HG03175 (cell line): ENCODE results near the gene RBFOX1.

Source experiments
- ATAC-seq: cut with Tn5 transposase; IDR thresholded peaks from one replicate; pipeline ENCODE4 v1.9.1; 2021; ENCODE audit warnings: mild to moderate bottlenecking, moderate library complexity; ENCODE audit not compliant: unreplicated experiment

The RBFOX1 gene

DNA sequence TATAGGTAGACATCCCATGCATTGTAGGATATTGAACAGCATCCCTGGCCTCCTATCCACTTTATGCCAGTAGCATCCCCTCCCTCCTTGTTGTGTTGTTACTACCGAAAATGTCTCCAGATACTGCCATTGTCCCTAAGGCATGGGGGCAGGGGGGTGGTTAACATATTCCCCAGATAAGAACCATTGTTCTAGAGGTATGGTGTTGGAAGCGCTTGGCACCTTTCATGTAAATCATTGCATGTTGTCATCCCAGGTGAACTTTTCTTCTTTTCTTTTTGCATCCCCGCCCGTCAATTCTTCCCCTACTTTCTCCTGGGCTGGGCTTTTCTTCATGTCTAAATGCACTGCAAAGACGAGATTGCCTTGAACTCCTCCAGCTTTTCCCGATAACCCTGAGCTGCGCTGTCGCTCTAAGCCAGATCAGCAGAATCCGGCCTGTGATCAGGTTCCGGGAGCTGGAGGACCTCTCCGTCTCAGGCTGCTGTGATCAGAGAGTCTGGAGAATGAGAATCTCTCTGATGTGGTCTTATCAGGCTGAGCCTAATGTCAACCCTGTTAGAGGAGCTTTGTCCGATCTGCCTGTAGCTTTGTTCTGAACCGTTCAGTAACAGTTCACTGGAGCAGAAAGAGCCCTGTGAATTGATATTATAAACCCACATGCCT, 76.2 kb downstream of the RBFOX1 start:
- ATAC-seq = no peak

DNA sequence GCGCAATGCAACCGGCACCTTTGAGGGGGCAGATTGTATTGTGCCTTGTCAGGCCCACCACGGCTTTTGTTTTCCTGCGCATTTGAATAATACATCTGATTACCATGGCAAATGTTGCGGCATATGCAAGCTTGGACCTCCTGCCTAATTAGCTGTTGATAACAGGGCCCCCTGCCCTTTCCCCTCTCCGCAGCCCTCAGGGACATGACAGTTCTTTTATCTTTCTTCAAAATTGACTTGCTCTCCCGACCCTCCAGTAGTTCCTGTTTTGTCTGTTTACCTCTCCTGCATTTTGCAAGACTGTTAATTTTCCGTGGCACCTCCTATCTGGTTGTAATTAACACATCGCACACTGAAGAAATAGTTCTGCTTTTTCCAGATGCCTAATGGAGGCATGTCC, 86.8 kb downstream of the RBFOX1 start:
- no peak for ATAC-seq

DNA sequence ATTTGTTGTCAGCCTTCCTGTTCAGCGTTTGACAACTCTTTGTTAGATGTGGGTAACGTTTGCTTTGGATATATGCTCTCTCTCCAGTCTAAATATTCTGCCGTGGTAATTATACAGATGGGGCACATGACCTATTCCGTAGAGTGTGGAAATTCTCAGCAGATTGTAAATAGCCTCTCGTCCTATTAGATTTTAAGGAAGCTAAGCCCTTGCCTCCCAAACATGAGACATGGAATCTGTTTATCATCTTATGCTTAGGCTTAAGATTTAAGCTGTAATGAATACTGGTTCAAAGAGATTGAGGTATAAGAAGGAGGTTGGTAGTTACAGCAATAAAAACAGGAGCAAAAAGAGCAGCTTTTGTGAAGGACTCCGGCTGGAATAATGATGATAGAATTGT, 87.4 kb downstream of the RBFOX1 start:
- no peak for ATAC-seq

DNA sequence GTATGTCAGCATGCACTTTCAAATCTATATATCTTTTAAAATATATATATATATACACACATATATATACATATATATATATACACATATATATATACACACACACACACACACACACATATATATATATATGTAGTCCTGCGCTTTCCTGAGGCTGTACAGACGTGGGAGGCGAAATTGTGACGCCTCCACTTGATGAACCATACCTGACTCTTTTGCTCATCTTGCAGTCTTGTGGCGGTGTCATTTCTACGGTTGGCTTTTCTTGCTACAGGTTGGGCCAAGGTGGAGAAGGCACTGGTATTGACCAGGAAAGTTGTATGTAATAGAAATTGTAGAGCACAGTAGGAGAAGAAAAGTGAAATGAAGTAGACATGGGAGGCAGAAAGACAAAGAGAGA, 88.2 kb downstream of the RBFOX1 start:
- no peak for ATAC-seq

DNA sequence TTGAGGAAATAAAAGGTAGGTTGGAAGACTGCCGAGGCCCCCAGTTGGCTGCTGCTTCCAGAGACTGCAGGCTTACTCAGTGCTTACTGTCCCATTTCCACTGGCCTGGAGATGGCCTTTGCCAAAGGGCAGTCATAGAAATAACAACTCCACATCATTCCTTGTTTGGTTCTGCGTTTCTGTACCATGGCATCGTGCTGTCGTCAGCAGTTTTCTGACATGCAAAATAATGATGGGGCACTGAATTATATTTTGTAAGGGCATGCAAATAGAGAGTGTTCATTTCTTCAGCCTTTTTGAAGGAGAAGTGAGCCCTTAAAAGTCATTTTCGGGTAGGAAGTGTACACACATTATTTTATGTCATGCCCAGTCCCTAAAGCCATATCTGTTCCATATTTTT, 88.9 kb downstream of the RBFOX1 start:
- no peak for ATAC-seq

DNA sequence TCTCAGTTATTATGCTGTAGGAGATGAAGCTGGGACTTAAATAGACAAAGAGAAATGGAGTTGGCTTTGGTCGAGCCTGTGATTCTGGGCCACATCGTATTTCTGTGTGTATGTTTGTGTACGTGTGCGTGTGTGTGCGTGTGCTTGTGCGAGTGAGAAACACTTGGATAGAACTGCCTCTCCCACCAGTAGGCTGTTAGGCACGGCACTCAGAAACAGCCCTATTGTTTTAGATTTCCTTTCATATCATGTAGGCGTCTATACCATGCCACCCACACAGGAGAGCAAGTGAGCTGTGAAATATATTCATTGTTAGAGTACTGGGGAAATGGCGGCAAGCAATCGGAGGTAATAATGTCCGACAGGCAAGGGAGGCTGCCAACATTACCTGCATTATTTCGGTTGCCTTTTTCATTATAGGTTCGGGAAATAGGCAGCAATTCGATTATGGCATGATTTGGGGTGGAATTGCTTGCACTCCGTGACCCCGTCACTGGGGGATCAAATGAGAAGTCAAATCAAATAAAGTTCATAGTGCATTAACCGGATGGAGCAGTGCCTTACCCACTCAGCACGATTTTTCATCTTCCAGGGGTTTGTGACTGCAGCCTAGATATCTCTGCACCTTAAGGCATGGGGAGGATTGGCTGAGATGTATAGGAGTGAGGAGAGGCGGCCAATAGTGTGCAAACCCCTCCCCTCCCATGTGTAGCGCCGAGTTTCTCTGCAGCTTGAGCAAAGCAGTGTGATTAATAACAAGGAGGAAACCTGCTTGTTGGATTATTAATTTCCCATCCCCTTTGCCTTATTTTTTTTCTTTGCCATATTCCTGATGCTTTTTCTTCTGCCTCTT, 89.6 kb downstream of the RBFOX1 start:
- ATAC-seq = no peak

DNA sequence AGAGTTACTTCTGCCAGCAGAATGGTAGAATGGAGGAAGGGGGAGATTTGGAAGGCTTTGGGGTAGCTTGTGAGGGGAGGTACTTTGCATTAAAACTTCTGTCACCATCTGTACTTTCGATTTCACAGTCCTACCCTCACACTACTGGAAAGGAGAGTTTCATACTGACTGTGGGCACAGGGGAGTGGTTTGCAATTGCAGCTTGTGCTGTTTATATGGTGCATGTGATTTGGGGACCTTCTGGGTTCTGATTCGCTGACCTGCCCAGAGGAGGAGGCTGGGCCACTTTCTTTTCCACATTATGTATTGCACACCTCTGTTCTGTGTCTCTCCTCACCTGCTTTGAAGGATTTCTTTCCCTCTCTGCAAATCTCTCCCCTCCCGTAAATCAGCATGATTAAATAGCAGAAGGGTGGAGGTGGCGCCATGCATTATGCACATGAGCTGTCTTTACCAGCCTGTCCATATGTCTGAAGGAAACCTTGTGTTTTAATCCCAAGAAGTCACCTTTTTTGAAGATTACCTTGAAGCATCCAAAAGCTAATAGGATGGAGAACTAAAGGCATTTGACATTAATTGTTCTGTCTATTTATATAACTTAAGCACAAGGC, 90.9 kb downstream of the RBFOX1 start:
- ATAC-seq = no peak

DNA sequence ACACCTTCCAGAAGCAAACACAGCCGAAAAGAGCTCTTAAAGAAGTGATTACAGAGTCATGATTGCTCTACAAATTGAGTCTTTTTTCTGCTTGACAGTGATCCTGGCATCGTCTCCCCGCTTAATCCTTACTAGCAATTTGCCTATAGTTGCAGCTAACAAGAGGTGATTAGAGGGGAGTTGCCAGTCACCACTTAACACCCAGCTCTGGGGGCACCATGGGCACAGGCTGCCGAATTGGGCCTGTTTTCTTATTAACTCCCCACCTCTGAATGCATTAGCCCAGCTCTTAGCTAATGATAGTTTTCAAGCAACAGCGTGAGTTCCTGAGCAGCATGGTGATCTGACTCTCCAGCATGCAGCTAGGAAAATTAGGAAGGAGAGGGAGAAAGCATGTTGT, 93.5 kb downstream of the RBFOX1 start:
- no peak for ATAC-seq

DNA sequence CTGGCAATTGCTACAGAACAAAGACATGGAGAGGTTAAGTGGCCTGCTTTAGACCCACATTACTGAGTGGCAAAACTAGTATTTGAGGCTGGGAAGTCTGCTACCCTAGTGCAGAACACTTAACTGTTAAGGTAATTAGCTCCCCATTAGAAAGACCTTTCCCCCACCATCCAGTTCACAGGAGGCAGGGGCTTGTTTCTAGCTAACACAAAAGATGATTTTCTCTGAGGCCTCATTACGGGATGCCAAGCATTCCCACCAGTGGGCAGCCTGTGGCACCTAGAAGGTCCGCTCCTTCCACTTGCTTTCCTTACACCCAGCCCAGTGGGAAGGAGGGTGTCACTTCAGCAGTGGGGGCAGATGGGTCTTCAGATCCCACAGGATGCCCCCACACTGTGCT, 99.1 kb downstream of the RBFOX1 start:
- ATAC-seq = no peak

DNA sequence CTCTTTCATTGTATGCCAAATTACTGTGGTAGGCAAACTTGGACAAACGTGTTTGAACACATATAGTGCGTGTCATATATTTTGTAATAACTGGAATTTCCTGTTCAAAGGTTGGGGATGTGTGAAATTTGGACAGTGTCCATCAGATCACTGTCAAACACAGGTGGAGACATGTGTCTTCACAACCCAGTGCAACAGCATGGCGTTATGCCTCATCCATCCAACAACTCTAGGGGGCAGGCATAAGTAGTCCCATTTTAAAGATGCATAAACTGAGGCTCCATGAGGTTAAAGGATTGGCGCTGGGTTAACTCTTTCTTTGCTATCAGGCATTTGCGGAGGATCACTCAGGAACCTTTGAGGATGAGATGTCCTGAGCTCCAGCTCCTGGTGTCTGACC, 103.7 kb downstream of the RBFOX1 start:
- ATAC-seq = no peak

DNA sequence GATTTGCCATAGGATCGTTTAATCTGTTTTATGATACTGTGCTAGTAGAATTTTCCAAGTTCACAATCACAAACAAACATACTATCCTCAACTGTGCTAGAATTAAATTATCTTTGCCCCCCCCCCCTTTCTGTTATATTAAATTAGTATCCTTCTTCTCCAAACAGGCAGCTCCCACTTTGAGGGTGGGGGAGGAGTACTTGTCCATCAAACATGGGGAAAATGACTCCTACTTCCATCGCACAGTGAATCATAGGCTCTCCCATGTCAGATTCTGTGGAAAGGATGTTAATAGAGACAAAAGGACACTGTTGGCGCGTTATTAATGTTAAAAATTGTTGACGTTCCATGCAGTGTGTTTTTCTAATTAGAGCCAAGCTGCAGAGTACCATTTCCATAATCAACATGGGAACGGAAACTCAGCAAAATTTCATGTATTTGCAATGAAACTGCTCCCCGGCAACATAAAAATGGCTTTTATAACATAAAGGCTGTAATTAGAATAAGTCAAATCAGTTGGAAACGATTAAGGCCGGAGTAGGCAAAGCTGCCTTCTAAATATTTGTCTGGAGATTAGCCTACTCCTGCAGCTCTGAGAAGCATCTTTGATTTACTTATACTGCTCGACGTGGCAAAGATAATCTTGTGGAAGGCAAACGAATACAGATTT, 104.6 kb downstream of the RBFOX1 start:
- no peak for ATAC-seq

DNA sequence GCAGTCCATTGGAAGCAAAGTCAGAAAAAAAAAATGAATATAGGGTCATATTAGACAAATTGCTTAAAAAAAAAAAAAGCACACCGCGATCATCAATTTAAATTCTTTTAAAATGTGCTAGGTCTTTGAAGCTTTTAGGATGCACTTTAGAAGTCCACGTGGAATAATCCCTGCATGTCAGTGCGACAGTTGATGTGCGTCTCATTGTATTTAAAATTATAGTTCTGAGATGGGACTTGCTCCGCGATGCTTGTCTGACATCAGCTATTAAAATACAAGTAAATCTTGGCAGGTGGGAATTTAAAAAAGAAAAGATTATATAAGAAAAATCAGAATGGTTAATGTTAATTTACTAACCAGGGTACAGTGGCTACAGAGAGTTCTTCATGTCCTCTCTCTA, 105.2 kb downstream of the RBFOX1 start:
- no peak for ATAC-seq

DNA sequence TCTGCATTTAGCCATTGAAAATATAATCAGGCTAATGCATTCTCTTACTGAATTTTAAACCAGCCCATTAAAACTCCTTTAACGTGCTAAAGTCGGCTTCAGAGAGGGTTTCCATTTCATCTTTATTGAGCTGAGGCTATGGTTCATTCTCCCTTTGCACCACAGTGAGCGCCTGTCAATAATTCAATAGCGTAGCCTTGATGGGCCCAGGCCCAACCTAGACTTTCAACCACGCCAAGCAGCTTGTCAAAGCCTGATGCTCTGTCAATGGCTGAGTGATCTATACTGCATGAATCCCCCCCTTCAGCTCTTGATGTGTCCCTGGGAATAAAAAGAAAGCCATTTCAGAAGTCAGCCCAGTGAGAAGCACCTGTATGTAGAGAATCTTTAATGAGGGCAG, 106.0 kb downstream of the RBFOX1 start:
- no peak for ATAC-seq

DNA sequence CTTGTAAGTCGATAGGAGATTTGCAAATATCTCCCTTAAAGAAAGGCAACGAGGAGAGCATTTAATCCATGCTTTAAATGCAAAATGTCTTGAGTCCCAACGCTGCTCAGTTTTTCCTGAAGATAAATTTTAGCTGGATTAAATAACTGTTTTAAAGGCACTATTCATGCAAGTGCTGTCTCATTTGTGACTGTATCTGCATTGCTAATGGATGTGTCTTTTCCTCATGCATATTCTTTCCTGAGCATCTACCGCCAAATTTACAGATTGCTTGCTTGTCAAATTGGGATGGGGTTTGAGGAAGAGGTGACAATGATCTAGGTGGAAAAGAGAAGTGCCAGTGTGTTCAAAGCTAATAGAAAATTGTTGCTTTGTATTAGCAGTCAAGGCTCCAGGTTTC, 106.9 kb downstream of the RBFOX1 start:
- no peak for ATAC-seq

DNA sequence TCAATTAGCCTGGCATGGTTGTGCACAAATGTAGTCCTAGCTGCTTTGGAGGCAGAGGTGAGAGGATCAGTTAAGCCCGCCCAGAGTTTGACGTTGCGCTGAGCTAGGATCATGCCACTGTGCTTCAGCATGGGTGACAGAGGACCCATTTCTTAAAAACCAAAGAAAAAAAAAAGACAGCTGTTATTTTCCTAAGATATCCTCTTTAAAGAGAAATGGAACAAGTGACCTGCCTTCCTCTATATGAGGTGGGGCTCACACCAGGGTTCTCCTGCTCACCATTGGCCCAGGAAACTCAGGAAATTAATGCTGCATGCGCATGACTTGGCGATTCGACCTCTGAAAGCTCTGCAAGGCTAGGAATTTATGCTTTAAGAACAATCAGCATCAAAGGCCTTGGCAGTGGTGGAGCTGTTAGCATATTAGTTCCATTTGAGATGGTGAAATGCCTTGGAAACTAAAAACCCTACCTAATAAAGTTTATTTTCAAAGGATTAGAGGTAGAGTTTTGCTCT, 108.3 kb downstream of the RBFOX1 start:
- no peak for ATAC-seq

DNA sequence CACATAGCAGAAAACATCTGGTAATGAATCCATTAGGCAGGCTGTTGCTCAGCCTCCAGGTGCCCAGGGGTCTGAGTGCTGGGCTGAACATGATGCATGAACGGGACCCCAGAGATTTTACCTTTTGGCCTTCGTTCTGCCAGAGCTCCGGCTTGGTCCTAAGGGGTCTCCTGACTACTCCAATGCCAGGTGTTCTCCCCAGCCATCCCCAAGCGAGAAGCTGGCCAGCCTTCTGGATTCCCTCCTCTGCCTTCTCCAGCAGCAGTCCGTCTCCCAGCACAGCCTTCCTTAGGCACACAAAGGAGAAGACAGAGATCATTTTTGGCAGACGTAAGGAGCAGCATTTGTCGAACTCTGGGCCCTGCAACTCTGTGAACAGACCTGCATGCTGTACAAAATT, 109.4 kb downstream of the RBFOX1 start:
- ATAC-seq = no peak

DNA sequence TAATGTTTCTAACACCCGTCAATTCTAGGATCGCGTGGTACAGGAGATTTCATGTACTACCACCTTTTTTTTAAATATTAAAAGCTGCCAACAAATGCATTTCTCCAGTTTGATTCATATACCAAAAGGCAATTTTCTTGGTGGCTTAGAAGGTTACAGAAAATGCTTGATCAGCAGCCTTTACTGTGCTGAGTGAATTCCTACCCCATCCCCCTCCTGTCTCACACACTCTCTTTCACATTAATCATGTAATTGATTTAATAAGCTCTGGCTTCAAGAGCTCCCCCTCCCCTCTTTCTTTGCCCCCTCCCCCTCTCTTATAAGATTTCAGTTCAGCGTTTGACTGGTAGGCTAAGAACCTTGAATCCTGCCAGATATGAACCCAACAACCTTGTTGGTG, 110.5 kb downstream of the RBFOX1 start:
- ATAC-seq = no peak

DNA sequence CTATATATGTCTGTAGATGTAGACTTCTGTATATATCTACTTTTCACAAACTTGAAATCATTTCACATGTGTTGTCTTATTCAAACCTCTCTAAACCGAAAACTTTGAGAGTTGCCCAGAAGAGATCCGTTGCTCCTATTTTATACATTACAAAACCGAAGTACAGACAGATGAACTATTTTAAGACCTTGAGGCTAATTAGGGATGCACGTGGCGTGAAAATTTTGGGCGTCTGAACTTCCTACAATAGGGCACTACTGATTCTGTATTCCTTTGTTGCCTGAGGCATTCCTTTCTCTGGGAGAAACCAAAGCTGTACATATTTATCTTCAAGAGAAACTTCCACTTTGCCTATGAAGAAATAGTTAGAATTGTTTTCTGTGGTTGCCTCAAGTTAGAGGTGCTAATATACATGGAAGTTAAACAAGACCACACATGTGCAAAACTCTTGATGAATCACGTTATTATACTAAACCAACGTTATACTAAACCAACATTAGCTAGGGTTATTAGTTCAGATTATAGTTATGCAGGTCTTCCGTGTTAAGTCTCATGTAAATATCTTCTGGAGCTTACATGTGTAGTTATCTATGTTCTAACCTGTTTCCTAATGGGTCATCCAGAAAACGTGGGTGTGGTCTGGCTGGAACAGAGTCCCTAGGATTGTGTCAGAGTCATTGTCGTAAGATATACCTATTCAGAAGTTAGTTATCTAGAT, 111.2 kb downstream of the RBFOX1 start:
- no peak for ATAC-seq

DNA sequence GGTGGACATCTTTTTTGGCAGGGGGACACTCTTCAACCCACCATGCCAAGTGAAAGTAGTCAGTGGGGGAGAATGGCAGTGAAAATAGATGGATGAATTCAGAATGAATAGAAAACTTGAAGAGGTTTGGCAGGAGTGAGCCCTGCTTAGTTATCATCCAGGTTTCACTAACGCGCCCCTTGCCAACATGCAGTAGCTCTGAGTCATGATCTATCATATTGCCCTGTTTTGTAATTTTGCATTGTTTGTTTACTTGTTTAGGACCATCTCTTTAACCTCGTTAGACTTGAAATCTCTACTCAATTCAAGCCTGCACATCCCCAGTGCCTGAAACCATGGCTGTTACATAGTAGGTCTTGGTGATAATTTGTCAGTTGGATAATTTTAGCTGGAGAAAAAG, 116.7 kb downstream of the RBFOX1 start:
- no peak for ATAC-seq

DNA sequence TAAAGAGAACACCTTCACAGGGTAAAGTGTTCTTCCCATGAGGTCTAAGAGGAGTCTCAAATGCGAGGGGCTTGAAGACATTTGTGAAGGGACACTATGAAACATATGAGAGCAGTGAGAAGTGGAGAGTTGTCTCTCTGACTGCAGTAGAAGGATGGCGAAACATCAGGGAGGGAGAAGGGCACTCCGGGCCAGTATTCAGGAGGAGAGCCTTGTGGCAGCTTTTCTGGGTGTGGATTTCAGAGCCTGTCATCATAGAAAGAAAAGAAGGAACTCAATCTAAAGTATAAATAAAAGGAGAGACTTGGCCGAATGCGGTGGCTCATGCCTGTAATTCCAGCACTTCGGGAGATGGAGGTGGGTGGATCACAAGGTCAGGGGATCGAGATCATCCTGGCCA, 117.2 kb downstream of the RBFOX1 start:
- no peak for ATAC-seq

DNA sequence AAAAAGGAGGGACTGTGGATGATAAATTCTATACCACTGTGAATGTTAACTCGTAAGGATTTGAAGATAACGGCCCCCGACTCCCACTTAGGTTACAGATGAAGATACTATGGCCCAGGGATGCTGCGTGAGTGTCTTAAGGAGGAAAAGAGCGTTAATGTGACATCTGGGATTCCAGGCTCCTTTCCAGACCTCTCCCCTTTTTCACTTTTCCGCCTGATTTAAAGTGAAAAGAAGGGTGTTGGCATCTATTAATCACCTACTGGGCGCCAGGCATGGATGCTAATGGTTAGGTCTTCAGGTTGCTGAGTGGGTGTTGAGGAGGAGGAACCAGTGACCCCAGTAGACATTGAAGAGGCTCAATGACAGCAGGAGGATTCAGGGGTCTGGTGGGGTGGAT, 117.8 kb downstream of the RBFOX1 start:
- ATAC-seq = no peak
